Esophagus squamous epithelium (tissue), 5 donors: ENCODE measurements around the gene TUBA8. TPM values are rescaled to one million over a fixed set of nuclear protein-coding genes. Genes with fewer than 3 reads are reported as not detected.
"Not testable (repeated sequence)": the region's sequence is repeated elsewhere in the genome, so short reads cannot be mapped to it uniquely, and the experiment has no call there.

Experiments used
- DNase-seq: peaks from one replicate; lab custom pipeline; 2025; lab: John Stamatoyannopoulos, UW
- H3K27ac ChIP-seq, 4 donors: fragments of 200-600 bp; sonication (generic); one replicate each; pipeline ENCODE4 v1.5.1; 2016 to 2019; ENCODE audit warnings: mild to moderate bottlenecking in 1 of 4
- H3K27me3 ChIP-seq, 4 donors: fragments of 200-600 bp; sonication (generic); 1 replicate in 3 of 4; 2 replicates in 1 of 4; pipeline versions ENCODE4 v1.5.1 to v1.6.0; 2017 to 2021; ENCODE audit warnings: antibody characterized with exemption in 1 of 4
- H3K36me3 ChIP-seq, 3 donors: fragments of 200-600 bp; sonication (generic); one replicate each; pipeline ENCODE4 v1.5.1; 2016 to 2019
- H3K4me1 ChIP-seq, 3 donors: fragments of 200-600 bp; sonication (generic); one replicate each; pipeline ENCODE4 v1.5.1; 2017 to 2019
- H3K4me3 ChIP-seq, 4 donors: fragments of 200-600 bp; sonication (generic); 1 replicate in 3 of 4; 2 replicates in 1 of 4; pipeline ENCODE4 v1.5.1; 2016 to 2019; ENCODE audit warnings: mild to moderate bottlenecking in 2 of 4, moderate library complexity in 1 of 4
- H3K9me3 ChIP-seq, 3 donors: fragments of 200-600 bp; sonication (generic); one replicate each; pipeline ENCODE4 v1.5.1; 2016 to 2019
- POLR2A ChIP-seq, 4 donors: fragments of 450-650 bp; IDR thresholded peaks; one replicate each; pipeline ENCODE4 v1.6.1; 2017; ENCODE audit warnings: antibody characterized with exemption in 4 of 4, mild to moderate bottlenecking in 4 of 4, moderate library complexity in 3 of 4
- WGBS, 2 donors: methylation state at CpG; one replicate each; pipeline ENCODE4 v1.1.5; 2018; 5-methylcytosine and 5-hydroxymethylcytosine counted together
- intact Hi-C: fragments of 100-400 bp; cut with DNase I; formaldehyde crosslinking; loops from one replicate; pipeline ENCODE4 v1.15.0; 2022
- total RNA-seq, 4 donors: library from RNA; depleted of rRNA; stranded (reverse); fragments of >200 nt; gene quantifications; one replicate each; pipeline ENCODE4 v1.1.0, GENCODE V29; 2016
- TF ChIP-seq, protein P1 (sequence below), 6 experiments: fragments of 450-650 bp in 4 of 6; fragments of 200-600 bp in 2 of 6; sonication (generic) in 2 of 6; IDR thresholded peaks; one replicate each; pipeline ENCODE4 v1.5.1; 2016 to 2019; ENCODE audit warnings: antibody characterized with exemption in 6 of 6, mild to moderate bottlenecking in 4 of 6, moderate library complexity in 4 of 6
- donor health status: DM: yes; HTN: yes; CAD: no.

The TUBA8 gene
- total RNA-seq, 4 donors from 2014 or later: 0.57 to 2.1 TPM; not detected in 2

DNA sequence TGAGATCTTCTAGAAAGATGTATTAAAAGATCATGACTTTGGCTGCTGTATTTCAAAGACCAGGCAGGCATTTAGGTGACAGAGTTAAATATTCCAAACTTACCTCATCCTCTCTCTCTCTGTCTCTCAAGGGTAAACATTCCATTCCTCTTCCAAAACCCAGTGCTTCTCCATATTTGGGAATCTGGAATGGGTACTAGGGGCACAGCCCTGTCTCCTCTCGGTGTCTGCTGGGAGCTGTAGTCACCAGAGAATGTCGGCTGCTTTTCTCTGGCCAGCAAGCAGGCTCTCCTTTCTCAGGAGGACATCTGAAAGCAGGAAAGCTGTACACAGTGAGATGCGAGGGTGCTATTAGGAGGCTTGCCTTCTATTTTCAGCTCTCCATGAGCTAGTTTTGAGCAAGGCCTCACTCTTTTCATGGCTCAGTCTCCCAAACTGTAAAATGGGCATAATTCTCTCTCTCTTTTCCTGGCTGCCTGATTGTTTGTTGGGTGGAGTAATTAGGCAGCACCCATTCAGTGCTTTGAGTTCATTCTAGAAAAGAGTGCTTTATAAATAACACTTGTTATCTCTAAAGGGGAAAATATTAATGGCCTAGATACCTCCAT, 42.1 kb upstream of the TUBA8 start:
- WGBS, 2 donors: 44 to 56% methylated on average over 2 to 3 of the region's 3 CpGs
- no peak for DNase-seq
- TF ChIP-seq, protein P1, sequence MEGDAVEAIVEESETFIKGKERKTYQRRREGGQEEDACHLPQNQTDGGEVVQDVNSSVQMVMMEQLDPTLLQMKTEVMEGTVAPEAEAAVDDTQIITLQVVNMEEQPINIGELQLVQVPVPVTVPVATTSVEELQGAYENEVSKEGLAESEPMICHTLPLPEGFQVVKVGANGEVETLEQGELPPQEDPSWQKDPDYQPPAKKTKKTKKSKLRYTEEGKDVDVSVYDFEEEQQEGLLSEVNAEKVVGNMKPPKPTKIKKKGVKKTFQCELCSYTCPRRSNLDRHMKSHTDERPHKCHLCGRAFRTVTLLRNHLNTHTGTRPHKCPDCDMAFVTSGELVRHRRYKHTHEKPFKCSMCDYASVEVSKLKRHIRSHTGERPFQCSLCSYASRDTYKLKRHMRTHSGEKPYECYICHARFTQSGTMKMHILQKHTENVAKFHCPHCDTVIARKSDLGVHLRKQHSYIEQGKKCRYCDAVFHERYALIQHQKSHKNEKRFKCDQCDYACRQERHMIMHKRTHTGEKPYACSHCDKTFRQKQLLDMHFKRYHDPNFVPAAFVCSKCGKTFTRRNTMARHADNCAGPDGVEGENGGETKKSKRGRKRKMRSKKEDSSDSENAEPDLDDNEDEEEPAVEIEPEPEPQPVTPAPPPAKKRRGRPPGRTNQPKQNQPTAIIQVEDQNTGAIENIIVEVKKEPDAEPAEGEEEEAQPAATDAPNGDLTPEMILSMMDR (IDR thresholded peaks at IDR 0.05): no peak
- no peak for TF ChIP-seq POLR2A (IDR thresholded peaks at IDR 0.05)
- H3K27me3 ChIP-seq: peaks cover 0 to 5% (median 0%) of the 10 kb centered on the region in 4 donors
- no peaks in the 10 kb centered on the region for H3K36me3 ChIP-seq
- peak overlapping the region; percentile 60 to 85 (median 74) for H3K27ac ChIP-seq
- no peak overlapping the region for H3K4me3 ChIP-seq
- no peaks in the 10 kb centered on the region for H3K9me3 ChIP-seq
- intact Hi-C loops: no loop called here
- peaks cover 0 to 32% (median 6%) of the 10 kb centered on the region in 3 donors for H3K4me1 ChIP-seq

DNA sequence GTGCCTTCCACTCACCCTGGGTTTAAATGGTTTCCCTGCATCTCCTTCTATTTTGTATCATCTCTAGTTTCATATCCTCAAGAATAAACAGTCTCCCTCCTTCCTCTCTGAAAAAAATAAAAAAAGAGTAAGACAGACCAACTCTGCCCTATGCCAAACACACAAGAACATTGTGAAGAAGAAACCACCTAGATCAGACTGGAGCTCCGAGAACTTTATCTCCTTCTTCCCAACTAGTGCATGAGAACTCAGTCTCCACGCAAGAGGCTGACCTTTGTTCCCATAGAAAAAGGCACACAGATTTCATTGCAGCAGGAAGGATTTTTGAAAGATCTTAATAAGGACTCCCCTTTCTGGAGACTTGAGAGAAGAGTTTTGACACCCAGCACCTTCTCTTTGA, 41.6 kb upstream of the TUBA8 start:
- TF ChIP-seq, protein P1 (IDR thresholded peaks at IDR 0.05): no peak
- TF ChIP-seq POLR2A (IDR thresholded peaks at IDR 0.05): no peak
- Histone ChIP-seq H3K27ac (peak overlapping the region in 3 of 4 donors; percentile 67 to 85 (median 81)), H3K4me3 (no peak overlapping the region), H3K36me3 (no peaks in the 10 kb centered on the region), H3K9me3 (no peaks in the 10 kb centered on the region), H3K27me3 (peaks cover 0 to 5% (median 0%) of the 10 kb centered on the region in 4 donors), H3K4me1 (peaks cover 0 to 32% (median 6%) of the 10 kb centered on the region in 3 donors)
- no peak for DNase-seq
- intact Hi-C loops: no loop called here
- WGBS, 2 donors: 68 to 78% methylated on average over 2 of the region's 2 CpGs

DNA sequence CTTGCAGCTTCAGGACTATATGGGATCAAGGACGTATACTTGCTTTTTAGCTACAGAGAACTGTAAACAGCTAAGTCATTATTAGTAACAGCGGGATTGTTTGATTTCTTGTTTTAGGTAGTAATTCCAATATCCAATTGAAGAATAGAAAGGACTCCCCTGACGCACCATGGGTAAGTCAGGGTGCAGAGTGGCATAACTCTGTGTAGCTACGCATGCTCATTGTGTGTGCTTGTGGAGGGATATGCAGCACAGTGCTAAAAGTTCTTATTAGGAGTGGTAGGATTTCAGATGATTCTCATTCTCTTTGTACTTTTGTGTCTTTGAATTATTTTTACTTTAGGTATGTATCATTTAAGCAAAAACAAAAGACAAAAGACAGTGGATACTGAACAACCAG, 40.6 kb upstream of the TUBA8 start:
- no peak overlapping the region for H3K4me3 ChIP-seq
- peaks cover 0 to 5% (median 0%) of the 10 kb centered on the region in 4 donors for H3K27me3 ChIP-seq
- WGBS, 2 donors: 92 to 98% methylated on average over 4 of the region's 4 CpGs
- peaks cover 0 to 32% (median 6%) of the 10 kb centered on the region in 3 donors for H3K4me1 ChIP-seq
- intact Hi-C loops: loop anchor here (10.0 kb wide), 1 partner anchor 175 kb away; no protein-coding TSS in a partner anchor
- no peaks in the 10 kb centered on the region for H3K36me3 ChIP-seq
- no peak for DNase-seq
- TF ChIP-seq, protein P1 (IDR thresholded peaks at IDR 0.05): no peak
- TF ChIP-seq POLR2A (IDR thresholded peaks at IDR 0.05): no peak
- no peaks in the 10 kb centered on the region for H3K9me3 ChIP-seq
- H3K27ac ChIP-seq: peak overlapping the region in 2 of 4 donors; percentile 24 to 26

DNA sequence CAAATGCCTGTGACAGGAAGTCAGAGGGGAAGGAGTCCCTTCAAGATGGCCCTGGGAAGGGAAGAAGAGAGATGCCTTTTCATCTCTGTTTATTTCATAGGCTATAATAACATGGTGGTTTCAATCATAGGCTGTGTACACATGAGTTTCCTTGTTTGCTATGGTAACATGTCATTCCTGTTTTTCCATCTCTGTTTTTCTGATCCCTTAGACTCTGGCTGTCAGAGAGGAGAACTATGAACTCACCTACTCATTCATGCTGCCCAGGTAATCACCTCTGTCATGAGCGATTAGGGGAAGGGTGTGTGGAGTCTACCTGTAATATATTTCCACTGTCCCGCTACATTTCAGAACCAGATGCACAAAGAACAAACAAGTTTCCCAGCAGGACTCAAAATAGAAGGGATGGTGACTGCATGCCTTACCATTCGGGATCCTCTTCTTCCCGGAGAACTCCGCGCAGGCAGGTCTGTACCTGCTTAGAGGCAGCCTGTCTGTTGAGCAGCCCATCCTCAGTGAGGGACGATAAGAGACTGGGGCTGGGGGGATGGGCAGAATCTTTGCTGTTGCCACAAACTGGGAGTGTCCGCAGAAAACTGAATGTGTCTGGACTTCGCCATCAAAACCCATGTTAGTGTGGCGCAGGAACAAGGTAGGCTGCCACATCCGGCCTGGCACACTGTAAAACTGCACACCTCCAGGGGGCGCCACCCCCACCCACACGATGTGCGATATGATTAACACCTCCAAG, 39.9 kb upstream of the TUBA8 start:
- Histone ChIP-seq H3K27ac (peak overlapping the region in 3 of 4 donors; percentile 24 to 26 (median 26)), H3K4me3 (no peak overlapping the region), H3K9me3 (no peaks in the 10 kb centered on the region), H3K36me3 (no peaks in the 10 kb centered on the region), H3K4me1 (peaks cover 0 to 39% (median 6%) of the 10 kb centered on the region in 3 donors), H3K27me3 (no peaks in the 10 kb centered on the region)
- intact Hi-C loops: loop anchor here (10.0 kb wide), 1 partner anchor 176 kb away; no protein-coding TSS in a partner anchor
- DNase-seq: no peak
- TF ChIP-seq POLR2A (IDR thresholded peaks at IDR 0.05): no peak
- TF ChIP-seq, protein P1 (IDR thresholded peaks at IDR 0.05): peak in 2 of 6 experiments; percentile 19 to 40
- 35 to 46% methylated on average over 13 to 14 of the region's 14 CpGs for WGBS, 2 donors

DNA sequence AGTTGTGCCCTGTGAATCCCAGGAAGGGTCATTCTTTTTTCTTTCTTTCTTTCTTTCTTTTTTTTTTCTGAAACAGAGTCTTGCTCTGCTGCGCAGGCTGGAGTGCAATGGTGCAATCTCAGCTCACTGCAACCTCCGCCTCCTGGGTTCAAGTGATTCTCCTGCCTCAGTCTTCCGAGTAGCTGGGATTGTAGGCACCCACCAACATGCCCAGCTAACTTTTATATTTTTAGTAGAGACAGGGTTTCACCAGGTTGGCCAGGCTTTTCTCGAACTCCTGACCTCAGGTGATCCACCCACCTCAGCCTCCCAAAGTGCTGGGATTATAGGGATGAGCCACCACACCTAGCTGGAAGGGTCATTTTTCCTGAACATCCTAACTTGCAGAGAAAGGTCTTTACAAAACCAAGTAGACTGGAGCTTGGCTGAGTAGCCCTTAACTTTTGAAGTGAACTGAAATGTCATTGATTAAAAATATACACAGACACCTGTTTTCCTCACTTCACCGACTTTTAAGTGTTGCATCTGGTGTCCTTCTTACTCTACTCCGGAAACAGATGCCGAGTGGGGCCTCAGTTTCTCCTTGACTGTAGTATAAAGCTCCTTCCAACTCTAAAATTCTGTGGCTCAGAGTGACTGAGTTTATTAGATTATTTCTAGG, 39.2 kb upstream of the TUBA8 start:
- not testable (repeated sequence) for H3K36me3 ChIP-seq, DNase-seq, H3K4me3 ChIP-seq, H3K27me3 ChIP-seq, H3K9me3 ChIP-seq
- peaks cover 3 to 46% (median 9%) of the 10 kb centered on the region in 3 donors for H3K4me1 ChIP-seq
- WGBS, 2 donors: 89 to 91% methylated on average over 5 to 7 of the region's 7 CpGs
- intact Hi-C loops: loop anchor here (10.0 kb wide), 1 partner anchor 177 kb away; no protein-coding TSS in a partner anchor
- H3K27ac ChIP-seq: peak overlapping the region in 2 of 4 donors; percentile 24 to 26
